Neural progenitor cell (in vitro differentiated cells): ENCODE data around the gene RRBP1. TPM values are rescaled to one million over a fixed set of nuclear protein-coding genes. Genes with fewer than 3 reads are reported as not detected.

ENCODE experiments used
- DNase-seq: peaks from one replicate; pipeline ENCODE4 v3.0.0-alpha.2; 2016; ENCODE audit warnings: low spot score
- H2AFZ ChIP-seq: fragments of 200-600 bp; sonication (generic); replicated peaks from 2 replicates; pipeline ENCODE4 v1.6.1; 2016; ENCODE audit warnings: antibody characterized with exemption
- H3F3A ChIP-seq: fragments of 200-600 bp; sonication (generic); 2 replicates; pipeline ENCODE4 v1.6.1; 2016; ENCODE audit warnings: antibody characterized with exemption, low read depth
- H3K27ac ChIP-seq: fragments of 200-600 bp; sonication (generic); 2 replicates; pipeline ENCODE4 v1.5.1; 2016; ENCODE audit warnings: mild to moderate bottlenecking
- H3K27me3 ChIP-seq: fragments of 200-600 bp; sonication (generic); 2 replicates; pipeline ENCODE4 v1.6.1; 2016; ENCODE audit warnings: mild to moderate bottlenecking, moderate library complexity
- H3K36me3 ChIP-seq: fragments of 200-600 bp; sonication (generic); 2 replicates; pipeline ENCODE4 v1.5.1; 2016
- H3K4me1 ChIP-seq: fragments of 200-600 bp; sonication (generic); 2 replicates; pipeline ENCODE4 v1.6.1; 2016; ENCODE audit warnings: mixed run types
- H3K4me2 ChIP-seq: fragments of 200-600 bp; sonication (generic); 2 replicates; pipeline ENCODE4 v1.6.1; 2016
- H3K4me3 ChIP-seq: fragments of 200-600 bp; sonication (generic); 2 replicates; pipeline ENCODE4 v1.5.1; 2016
- H3K79me2 ChIP-seq: fragments of 200-600 bp; sonication (generic); 2 replicates; pipeline ENCODE4 v1.6.1; 2016; ENCODE audit warnings: low read depth
- H3K9ac ChIP-seq: fragments of 200-600 bp; sonication (generic); 2 replicates; pipeline ENCODE4 v1.6.1; 2016
- H3K9me3 ChIP-seq: fragments of 200-600 bp; sonication (generic); 2 replicates; pipeline ENCODE4 v1.5.1; 2016; ENCODE audit warnings: low read depth
- H4K20me1 ChIP-seq: fragments of 200-600 bp; sonication (generic); 2 replicates; pipeline ENCODE4 v1.6.1; 2016; ENCODE audit warnings: low read depth
- H3K27ac Mint-ChIP-seq: 3 replicates; pipeline ENCODE4 v1.8.0; 2021; ENCODE audit warnings: mixed read lengths
- H3K27me3 Mint-ChIP-seq: 2 replicates; pipeline ENCODE4 v1.8.0; 2022; ENCODE audit warnings: low read depth, mild to moderate bottlenecking, inconsistent platforms, moderate library complexity, mixed read lengths; ENCODE audit not compliant: insufficient read depth
- H3K36me3 Mint-ChIP-seq: 3 replicates; pipeline ENCODE4 v1.8.0; 2021; ENCODE audit warnings: mixed read lengths
- H3K4me1 Mint-ChIP-seq: 3 replicates; pipeline ENCODE4 v1.8.0; 2021; ENCODE audit warnings: mixed read lengths
- H3K4me3 Mint-ChIP-seq: 3 replicates; pipeline ENCODE4 v1.8.0; 2021; ENCODE audit warnings: mild to moderate bottlenecking, moderate library complexity, mixed read lengths
- H3K9me3 Mint-ChIP-seq: 3 replicates; pipeline ENCODE4 v1.8.0; 2020; ENCODE audit warnings: mixed read lengths
- EZH2 ChIP-seq: fragments of 200-600 bp; sonication (generic); IDR thresholded peaks from 2 replicates; pipeline ENCODE4 v1.6.1; 2017; ENCODE audit warnings: antibody characterized with exemption, mild to moderate bottlenecking, moderate library complexity
- EZH2phosphoT487 ChIP-seq: fragments of 200-600 bp; sonication (generic); IDR thresholded peaks from 2 replicates; pipeline ENCODE4 v1.6.1; 2017; ENCODE audit warnings: antibody characterized with exemption
- total RNA-seq: library from RNA; depleted of rRNA; stranded (reverse); fragments of >200 nt; gene quantifications from 2 replicates; pipeline ENCODE4 v1.2.3, GENCODE V29; 2015; ENCODE audit warnings: low replicate concordance
- TF ChIP-seq, protein P1 (sequence below): fragments of 200-600 bp; sonication (generic); IDR thresholded peaks from 2 replicates; pipeline ENCODE4 v1.5.1; 2017; ENCODE audit warnings: antibody characterized with exemption, mild to moderate bottlenecking

Gene RRBP1
- total RNA-seq, 1 donor from 2014 or later: 18.2 TPM

DNA sequence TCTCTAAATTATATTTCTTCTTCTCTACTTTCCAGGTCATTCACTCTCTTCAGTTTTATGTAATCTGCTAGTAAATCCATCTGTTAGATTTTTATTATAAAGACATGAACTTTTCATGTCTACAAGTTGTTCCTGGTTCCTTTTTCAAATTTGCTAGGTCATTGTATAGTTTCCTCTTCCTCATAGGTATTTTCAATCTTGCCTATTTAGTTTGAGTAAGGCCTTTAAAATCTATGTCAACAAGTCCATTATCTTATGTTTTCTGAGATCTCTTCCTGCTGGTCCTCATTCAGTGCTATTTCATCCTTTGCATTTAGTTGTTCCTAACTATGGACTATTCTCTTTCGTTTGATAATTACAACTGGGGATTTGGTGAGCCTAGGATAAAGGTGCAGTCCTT, 11.0 kb downstream of the RRBP1 start:
- Mint-ChIP-seq H3K9me3 (no peaks in the 10 kb centered on the region), H3K4me3 (no peak overlapping the region), H3K4me1 (no peaks in the 10 kb centered on the region), H3K27me3 (no peaks in the 10 kb centered on the region), H3K27ac (no peak overlapping the region), H3K36me3 (peaks cover 20% of the 10 kb centered on the region)
- no peaks in the 10 kb centered on the region for H3K27me3 ChIP-seq
- peaks cover 30% of the 10 kb centered on the region for H3K79me2 ChIP-seq
- H2AFZ ChIP-seq: no peak overlapping the region
- no peak overlapping the region for H3K4me3 ChIP-seq
- no peak overlapping the region for H3K4me2 ChIP-seq
- no peak for DNase-seq
- H3K9ac ChIP-seq: no peak overlapping the region
- TF ChIP-seq, protein P1, sequence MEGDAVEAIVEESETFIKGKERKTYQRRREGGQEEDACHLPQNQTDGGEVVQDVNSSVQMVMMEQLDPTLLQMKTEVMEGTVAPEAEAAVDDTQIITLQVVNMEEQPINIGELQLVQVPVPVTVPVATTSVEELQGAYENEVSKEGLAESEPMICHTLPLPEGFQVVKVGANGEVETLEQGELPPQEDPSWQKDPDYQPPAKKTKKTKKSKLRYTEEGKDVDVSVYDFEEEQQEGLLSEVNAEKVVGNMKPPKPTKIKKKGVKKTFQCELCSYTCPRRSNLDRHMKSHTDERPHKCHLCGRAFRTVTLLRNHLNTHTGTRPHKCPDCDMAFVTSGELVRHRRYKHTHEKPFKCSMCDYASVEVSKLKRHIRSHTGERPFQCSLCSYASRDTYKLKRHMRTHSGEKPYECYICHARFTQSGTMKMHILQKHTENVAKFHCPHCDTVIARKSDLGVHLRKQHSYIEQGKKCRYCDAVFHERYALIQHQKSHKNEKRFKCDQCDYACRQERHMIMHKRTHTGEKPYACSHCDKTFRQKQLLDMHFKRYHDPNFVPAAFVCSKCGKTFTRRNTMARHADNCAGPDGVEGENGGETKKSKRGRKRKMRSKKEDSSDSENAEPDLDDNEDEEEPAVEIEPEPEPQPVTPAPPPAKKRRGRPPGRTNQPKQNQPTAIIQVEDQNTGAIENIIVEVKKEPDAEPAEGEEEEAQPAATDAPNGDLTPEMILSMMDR: no peak
- no peak for TF ChIP-seq EZH2phosphoT487
- no peak for TF ChIP-seq EZH2
- H4K20me1 ChIP-seq: peaks cover 21% of the 10 kb centered on the region
- no peak overlapping the region for H3K27ac ChIP-seq
- H3F3A ChIP-seq: no peaks in the 10 kb centered on the region
- no peaks in the 10 kb centered on the region for H3K36me3 ChIP-seq
- no peaks in the 10 kb centered on the region for H3K4me1 ChIP-seq
- no peaks in the 10 kb centered on the region for H3K9me3 ChIP-seq

DNA sequence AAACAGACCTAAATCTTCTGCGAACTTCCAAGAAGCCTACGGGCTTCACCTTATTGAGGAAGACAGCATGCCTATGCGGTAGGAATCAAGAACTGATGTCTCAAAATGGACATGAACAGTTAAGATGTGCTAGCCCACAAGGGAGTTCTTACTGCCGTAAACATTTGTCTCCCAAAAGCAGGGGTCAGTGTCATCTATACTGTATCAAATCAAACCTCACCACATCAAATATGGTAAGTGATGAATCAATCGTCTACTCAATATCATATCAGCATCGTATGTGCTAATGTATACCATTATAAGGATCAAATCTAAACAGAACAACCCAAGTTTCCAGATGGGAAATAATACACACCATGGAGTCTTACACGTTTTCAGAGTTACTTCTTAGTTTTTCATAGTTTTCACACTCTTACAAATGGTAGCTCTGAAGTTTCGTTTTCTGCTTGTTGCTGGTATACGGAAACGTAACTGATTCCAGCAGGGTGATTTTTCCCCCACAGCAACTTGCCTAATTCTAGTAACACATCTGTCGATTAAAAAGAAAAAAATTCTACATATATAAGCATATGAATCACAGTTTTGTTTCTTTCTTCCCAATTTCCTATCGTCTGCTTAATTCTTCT, 12.6 kb downstream of the RRBP1 start:
- peaks cover 26% of the 10 kb centered on the region for H4K20me1 ChIP-seq

DNA sequence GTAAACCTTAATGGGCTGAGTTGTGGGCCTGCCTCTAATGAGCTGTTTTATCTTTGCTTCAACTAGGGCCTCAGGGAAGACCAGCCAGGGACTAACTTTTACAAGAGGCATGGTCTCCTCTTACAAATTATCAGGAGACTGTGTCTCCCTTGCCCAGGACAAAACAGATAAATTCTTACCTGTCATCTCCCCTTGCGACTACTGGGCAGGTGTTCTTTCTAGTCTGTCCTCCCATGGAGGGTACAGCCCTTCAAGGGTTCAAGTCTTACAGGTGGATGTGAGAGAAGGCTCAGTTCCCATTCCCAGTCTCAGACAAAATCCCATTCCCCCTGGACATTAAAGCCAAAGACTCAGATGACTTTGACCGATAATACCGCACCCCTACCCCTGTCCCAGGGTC, 13.6 kb downstream of the RRBP1 start:
- Histone ChIP-seq H2AFZ (no peak overlapping the region), H3K27me3 (no peaks in the 10 kb centered on the region), H3K4me1 (peaks cover 14% of the 10 kb centered on the region), H3K4me2 (no peak overlapping the region), H4K20me1 (peaks cover 26% of the 10 kb centered on the region), H3K79me2 (peaks cover 30% of the 10 kb centered on the region), H3K36me3 (no peaks in the 10 kb centered on the region), H3F3A (no peaks in the 10 kb centered on the region), H3K4me3 (no peak overlapping the region), H3K27ac (no peak overlapping the region), H3K9me3 (no peaks in the 10 kb centered on the region), H3K9ac (no peak overlapping the region)
- Mint-ChIP-seq H3K9me3 (no peaks in the 10 kb centered on the region), H3K27me3 (no peaks in the 10 kb centered on the region), H3K36me3 (peaks cover 14% of the 10 kb centered on the region), H3K27ac (no peak overlapping the region), H3K4me1 (peaks cover 17% of the 10 kb centered on the region), H3K4me3 (no peak overlapping the region)
- TF ChIP-seq, protein P1: no peak
- TF ChIP-seq EZH2 (no peak), EZH2phosphoT487 (no peak)
- DNase-seq: no peak

More for the DNA sequence above, 12.6 kb downstream of the RRBP1 start:
- Mint-ChIP-seq H3K27me3 (no peaks in the 10 kb centered on the region), H3K9me3 (no peaks in the 10 kb centered on the region), H3K36me3 (peaks cover 19% of the 10 kb centered on the region), H3K4me3 (no peak overlapping the region), H3K27ac (no peak overlapping the region), H3K4me1 (peaks cover 7% of the 10 kb centered on the region)
- H3K79me2 ChIP-seq: peaks cover 30% of the 10 kb centered on the region
- H3K9ac ChIP-seq: no peak overlapping the region
- H3K27me3 ChIP-seq: no peaks in the 10 kb centered on the region
- peaks cover 4% of the 10 kb centered on the region for H3K4me1 ChIP-seq
- H3K36me3 ChIP-seq: no peaks in the 10 kb centered on the region
- H3K27ac ChIP-seq: no peak overlapping the region
- no peak overlapping the region for H3K4me2 ChIP-seq
- TF ChIP-seq EZH2 (no peak), EZH2phosphoT487 (no peak)
- TF ChIP-seq, protein P1: no peak
- DNase-seq: no peak
- H2AFZ ChIP-seq: no peak overlapping the region
- H3F3A ChIP-seq: no peaks in the 10 kb centered on the region
- H3K9me3 ChIP-seq: no peaks in the 10 kb centered on the region
- H3K4me3 ChIP-seq: no peak overlapping the region
